GM18870 (cell line): ENCODE results near the gene RFX1.

Experiments
- ATAC-seq: cut with Tn5 transposase; IDR thresholded peaks from one replicate; pipeline ENCODE4 v1.9.1; 2021; ENCODE audit warnings: moderate library complexity; ENCODE audit not compliant: unreplicated experiment

The RFX1 gene

GRCh38 chr19:13962699-13963602 is 43.2 kb downstream of the RFX1 start:
- ATAC-seq, result no peak

DNA sequence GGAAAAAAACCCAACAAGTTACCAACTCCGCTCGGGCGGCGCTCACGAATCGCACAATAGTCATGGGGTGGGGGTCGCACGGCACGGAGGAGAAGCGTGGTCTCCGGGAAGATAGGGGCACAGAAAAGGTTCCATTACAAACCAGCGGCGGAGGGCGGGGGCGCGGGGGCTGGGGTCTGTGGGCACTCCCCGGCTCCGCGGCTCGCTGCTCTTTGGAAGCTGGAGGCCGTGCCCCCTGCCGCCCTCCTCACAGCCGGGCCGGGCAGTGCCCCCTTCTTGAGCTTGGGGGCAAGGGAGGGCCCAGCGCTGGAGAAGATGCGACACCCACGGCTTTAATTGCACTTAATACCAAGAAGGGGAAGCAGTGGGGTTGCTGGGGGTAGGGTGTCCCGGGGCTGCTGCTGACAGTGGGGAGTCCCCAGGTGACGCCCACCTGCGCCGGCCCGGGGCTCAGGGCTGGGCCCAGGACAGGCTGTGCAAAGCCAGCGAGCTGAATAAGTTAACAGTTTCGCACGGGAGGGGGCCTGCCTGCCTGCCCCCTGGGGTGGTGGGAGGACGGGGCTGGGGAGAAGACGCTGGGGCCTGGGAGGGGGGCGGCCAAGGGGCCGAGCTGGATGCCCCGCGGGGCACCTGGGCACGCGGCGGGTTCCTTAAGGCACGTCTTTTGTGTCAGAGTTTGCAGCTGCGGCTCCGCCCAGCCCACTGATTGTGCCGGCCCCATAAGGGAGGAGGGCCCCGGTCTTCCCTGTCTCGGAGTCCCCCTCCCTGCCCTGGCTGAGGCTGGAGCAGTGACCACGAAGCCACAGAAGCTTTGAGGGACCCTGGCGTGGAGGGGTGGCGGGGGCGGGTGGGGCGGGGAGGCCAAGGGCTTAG is 44.1 kb downstream of the RFX1 start:
- ATAC-seq, result no peak

DNA sequence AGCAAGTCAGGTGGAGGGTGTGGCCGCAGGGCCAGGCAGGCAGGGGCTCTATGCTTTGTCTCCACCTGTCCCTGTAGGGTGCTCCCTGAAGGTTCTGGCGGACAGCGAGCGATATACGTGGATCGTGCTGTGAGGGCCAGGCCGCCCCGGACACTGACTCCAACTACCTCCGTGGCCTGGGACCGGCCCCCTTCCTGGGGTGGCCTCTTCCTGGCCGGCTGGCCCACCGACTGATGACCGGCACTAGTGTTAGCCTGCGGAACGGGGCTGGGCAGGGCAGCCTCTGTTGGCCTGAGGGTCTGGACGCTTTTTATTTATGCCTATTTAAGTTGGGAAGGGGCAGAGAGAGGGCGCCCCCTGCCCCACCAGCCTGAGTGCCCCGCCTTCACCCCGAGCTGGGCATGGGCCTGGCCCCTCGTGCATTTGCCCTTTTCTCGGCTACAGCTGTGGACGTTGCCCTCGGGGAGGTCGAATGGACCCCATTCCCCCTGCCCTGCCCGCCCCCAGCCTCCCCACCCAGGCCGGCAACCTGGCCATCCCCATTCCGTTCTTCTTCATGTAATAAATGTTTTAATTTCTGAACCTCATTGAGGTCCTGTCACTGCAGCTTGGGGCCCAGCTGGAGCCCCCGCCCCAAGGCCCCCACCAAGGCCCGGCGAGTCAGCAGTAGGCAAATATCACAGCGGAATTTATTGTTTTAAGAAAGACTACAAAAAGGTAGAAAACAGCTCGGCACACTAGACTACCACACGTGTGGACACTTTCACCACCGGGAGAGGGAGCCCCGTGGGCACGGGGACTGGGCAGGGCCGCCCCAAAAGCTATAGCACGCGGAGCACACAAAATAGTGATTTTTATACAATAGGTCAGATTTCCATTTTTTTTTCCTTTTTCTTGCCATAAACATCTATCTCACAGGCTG is 45.0 kb downstream of the RFX1 start:
- no peak for ATAC-seq

DNA sequence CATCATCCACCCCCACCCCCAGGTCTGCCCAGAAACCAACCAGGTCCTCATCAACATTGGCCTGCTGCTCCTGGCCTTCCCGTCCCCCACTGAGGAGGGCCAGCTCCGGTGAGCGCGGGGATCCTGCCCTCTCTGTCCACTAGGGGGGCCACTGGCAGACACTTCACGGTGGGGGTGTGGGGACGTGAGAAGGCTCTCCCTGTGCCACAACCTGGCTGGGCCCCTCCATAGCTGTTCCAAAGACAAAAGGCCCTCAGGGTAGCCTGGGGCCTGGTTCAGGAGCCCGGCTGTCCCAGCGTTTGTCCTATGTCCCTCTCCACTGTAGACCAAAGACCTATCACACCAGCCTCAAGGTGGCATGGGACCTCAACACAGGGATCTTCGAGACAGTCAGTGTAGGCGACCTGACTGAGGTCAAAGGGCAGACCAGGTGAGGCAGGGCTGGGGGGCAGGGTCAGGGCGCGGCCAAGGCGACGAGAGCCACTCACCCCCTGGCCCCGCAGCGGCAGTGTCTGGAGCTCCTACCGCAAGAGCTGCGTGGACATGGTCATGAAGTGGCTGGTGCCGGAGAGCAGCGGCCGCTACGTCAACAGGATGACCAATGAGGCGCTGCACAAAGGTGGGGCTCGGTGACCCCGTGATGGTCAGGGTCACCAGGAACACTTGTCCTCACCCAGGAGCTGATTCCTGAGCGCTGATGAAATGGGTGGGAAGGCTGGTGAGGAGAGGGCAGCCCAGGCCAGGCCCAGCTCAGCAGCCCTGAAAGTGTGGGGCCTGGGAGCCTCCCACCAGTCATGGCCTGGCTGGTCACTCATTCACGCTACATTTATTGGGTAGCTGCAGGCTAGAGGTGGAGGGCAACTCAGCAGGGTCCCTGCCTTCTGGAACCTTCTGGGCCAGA is 45.9 kb downstream of the RFX1 start:
- no peak for ATAC-seq

DNA sequence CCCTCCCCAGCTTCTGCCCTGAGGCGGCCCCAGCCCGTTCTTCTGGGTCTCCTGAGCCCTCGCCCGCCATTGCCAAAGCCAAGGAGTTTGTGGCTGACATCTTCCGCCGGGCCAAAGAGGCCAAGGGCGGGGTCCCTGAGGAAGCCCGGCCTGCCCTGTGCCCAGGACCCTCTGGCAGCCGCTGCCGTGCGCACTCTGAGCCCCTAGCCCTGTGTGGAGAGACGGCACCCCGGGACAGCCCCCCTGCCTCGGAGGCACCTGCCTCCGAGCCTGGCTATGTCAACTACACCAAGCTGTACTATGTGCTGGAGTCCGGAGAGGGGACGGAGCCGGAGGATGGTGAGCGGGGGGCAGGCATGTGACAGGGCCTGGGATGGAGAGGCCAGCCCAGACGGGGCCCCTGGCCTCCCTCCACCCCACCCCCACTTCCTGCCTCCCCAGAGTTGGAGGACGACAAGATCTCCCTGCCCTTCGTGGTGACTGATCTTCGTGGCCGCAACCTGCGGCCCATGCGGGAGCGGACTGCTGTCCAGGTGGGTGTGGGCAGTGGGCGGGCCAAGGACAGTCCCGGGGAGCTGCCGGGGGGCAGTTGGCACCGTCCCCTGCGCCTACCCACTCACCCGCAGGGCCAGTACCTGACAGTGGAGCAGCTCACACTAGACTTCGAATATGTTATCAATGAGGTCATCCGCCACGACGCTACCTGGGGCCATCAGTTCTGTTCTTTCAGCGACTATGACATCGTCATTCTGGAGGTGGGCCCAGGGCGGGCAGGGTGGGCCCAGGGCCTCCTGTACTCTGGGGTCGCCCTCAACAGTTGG is 46.8 kb downstream of the RFX1 start:
- no peak for ATAC-seq

- no peak for ATAC-seq
Measured at GRCh38 chr19:13958043-13958442, 48.1 kb downstream of the RFX1 start.

- no peak for ATAC-seq
Measured at GRCh38 chr19:13957051-13957450, 49.1 kb downstream of the RFX1 start.

- no peak for ATAC-seq
Measured at GRCh38 chr19:13956365-13956744, 49.8 kb downstream of the RFX1 start.

- ATAC-seq, result no peak
Measured at GRCh38 chr19:13955662-13956364, 50.3 kb downstream of the RFX1 start.

- ATAC-seq, result no peak
Measured at GRCh38 chr19:13954185-13954584, 51.9 kb downstream of the RFX1 start.

DNA sequence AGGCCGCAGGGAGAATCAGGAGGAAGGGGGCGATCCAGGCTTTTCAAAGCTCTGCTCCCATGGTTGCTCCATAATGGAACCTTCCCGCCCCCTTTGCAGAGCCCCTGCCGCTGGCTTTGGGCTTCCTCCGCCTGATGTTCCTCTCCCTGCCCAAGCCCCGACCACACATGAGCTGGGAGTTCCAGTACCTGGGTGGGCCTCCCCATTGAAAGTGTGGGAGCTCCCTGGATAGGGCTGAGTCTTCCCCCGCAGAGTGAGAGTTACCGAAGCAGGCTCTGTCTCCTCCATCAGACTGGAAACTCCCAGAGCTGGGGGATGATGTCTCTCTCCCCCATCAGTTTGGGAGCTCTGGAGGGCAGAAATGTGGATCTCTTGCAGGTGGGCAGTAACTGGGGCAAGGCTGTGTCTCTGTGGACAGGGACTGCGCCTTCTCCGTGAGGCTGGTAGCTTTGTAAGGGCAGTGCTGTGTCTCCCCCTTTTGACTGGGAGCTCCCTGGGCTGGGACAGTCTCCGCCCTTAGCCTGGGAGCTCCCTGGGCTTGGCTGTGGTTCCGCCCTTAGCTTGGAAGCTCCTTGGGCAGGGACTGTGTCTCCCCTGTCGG is 53.1 kb downstream of the RFX1 start:
- no peak for ATAC-seq

- peak; percentile 97 for ATAC-seq
Measured at GRCh38 chr19:13952154-13952930, 53.8 kb downstream of the RFX1 start, which contains the start of gene DCAF15. Gene DCAF15 (plus strand): TSS chr19:13952509. CDS start chr19:13952513, 4 bp downstream.

- no peak for ATAC-seq
Measured at GRCh38 chr19:13951799-13952153, 54.3 kb downstream of the RFX1 start.

GRCh38 chr19:13951043-13951442 is 55.1 kb downstream of the RFX1 start:
- ATAC-seq, result no peak

DNA sequence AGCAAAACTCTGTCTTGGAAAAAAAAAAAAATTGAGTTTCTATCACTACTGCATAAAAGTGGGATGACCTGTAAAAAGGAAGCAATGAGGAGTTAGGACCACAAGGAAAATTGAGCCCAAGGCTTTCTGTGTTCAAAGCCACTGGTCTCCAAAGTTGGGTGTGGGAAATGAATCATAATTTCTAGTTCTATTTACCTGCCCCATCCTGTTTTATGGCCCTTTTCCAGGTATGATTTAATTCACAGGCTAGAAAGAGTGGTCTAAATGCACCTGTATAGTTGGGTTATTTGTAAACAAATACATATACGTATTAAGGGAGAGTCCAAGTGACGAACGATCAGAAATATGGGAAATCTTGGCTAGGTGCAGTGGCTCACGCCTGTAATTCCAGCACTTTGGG is 59.7 kb downstream of the RFX1 start:
- ATAC-seq, result no peak

DNA sequence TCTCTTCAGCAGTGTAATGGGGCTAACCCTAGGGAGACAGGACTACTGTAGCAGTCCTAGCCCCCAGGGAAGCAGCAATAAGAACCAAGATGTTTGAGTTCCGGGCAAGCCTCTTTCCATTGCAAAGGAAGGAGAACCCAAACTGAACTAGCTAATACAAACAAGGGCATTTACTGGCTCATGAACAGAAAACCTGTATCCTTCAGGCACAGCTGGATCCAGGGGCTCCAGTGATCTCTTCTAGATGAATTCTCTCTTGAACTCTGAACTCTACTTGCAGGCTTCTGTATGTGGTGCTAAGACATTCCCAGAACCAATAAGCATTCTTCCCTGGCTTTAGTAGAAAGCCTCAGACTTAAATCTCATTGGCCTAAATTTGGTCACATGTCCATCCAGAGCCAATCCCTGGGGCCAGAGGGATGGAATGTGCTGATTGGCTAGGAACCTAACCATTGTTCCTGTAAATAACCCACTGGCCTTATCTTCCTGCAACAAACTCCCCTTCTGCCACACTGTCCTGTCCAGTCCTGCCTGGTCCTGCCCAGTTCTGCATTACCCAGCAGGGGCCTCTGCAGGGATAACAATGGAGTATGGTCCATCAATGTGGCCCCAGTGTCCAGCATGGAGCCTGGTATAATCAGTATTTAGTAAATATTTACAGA is 64.0 kb downstream of the RFX1 start:
- no peak for ATAC-seq
